Spleen (tissue), 7 donors: ENCODE measurements around the gene HEMK1.

Experiments used
- CTCF ChIP-seq, 11 experiments: fragments of 200-600 bp in 7 of 11; fragments of 450-650 bp in 4 of 11; sonication (generic) in 4 of 11; IDR thresholded peaks in 8 of 11; conservative IDR thresholded peaks in 3 of 11; 1 replicate in 7 of 11; 2 replicates in 4 of 11; pipeline versions ENCODE4 v1.4.0 to v1.8.0; 2016 to 2021; ENCODE audit warnings: antibody characterized with exemption in 11 of 11, inconsistent platforms in 4 of 11, mild to moderate bottlenecking in 1 of 11
- POLR2AphosphoS5 ChIP-seq, 3 donors: sonication (generic); formaldehyde crosslinking; IDR thresholded peaks; one replicate each; pipeline ENCODE4 v1.5.1; 2017; ENCODE audit warnings: antibody characterized with exemption in 3 of 3
- donor health status: DM: no; HTN: no; CAD: no; lungs with moderate emphysema.
- donor health status: DM: no; HTN: no; CAD: no.
- donor health status: DM: no; HTN: no; CAD: no.

- TF ChIP-seq CTCF (IDR thresholded peaks at IDR 0.05 in 8 of 11, conservative IDR thresholded peaks at IDR 0.05 in 3 of 11), result no peak
- no peak for TF ChIP-seq POLR2AphosphoS5 (IDR thresholded peaks at IDR 0.05)
Measured at GRCh38 chr3:50521572-50521971, 47.8 kb upstream of the HEMK1 start.
